K562 (cell line): Measurements from ENCODE around the gene MAGIX. TPM values are rescaled to one million over a fixed set of nuclear protein-coding genes. Genes with fewer than 3 reads are reported as not detected.
A peak's percentile ranks its signal among the peaks of the same experiment; 100 is the strongest.

Experiments used
- CCNT2 ChIP-seq: IDR thresholded peaks from 2 replicates; pipeline ENCODE4 v1.6.1; 2011; ENCODE audit warnings: borderline replicate concordance, low read depth, mild to moderate bottlenecking, moderate library complexity, mixed read lengths, low read length; ENCODE audit not compliant: insufficient read length; ENCODE audit errors: extremely low read depth
- CREB5 ChIP-seq: fragments of 250-450 bp; sonication (Bioruptor Pico); IDR thresholded peaks from 2 replicates; pipeline ENCODE4 v1.5.0; 2020; ENCODE audit warnings: mild to moderate bottlenecking
- ELF1 ChIP-seq: fragments of 200-800 bp; sonication (Bioruptor generic); IDR thresholded peaks from 2 replicates; pipeline ENCODE4 v1.6.1; 2016; ENCODE audit warnings: missing genetic modification characterization, missing compliant biosample characterization
- FOXK1 ChIP-seq: sonication (generic); formaldehyde crosslinking; IDR thresholded peaks from 2 replicates; pipeline ENCODE4 v1.8.0; 2022; ENCODE audit warnings: missing genetic modification reagents, mild to moderate bottlenecking, borderline replicate concordance
- HDGF ChIP-seq: fragments of 450-650 bp; IDR thresholded peaks from 2 replicates; pipeline ENCODE4 v1.6.1; 2016
- HMG20B ChIP-seq: fragments of 250-450 bp; sonication (Bioruptor Pico); IDR thresholded peaks from 2 replicates; pipeline ENCODE4 v1.5.0; 2021; ENCODE audit warnings: mild to moderate bottlenecking
- LARP7 ChIP-seq: fragments of 450-650 bp; IDR thresholded peaks from 2 replicates; pipeline ENCODE4 v1.6.1; 2016
- MTA3 ChIP-seq: fragments of 450-650 bp; formaldehyde crosslinking; IDR thresholded peaks from 2 replicates; pipeline ENCODE4 v1.6.1; 2017; ENCODE audit warnings: mild to moderate bottlenecking, borderline replicate concordance
- PREB ChIP-seq: sonication (generic); formaldehyde crosslinking; IDR thresholded peaks from 2 replicates; pipeline ENCODE4 v1.8.1; 2023; ENCODE audit warnings: mild to moderate bottlenecking, missing genetic modification reagents
- RBFOX2 ChIP-seq: fragments of 200-400 bp; formaldehyde crosslinking; IDR thresholded peaks from 2 replicates; pipeline ENCODE4 v1.6.1; 2017; ENCODE audit warnings: low read depth, mild to moderate bottlenecking, low read length, moderate library complexity
- SIRT6 ChIP-seq: IDR thresholded peaks from one replicate; pipeline ENCODE4 v1.6.1; 2012; ENCODE audit warnings: low read depth, mild to moderate bottlenecking, control low read depth, inconsistent platforms, low read length, moderate library complexity
- SMARCB1 ChIP-seq: IDR thresholded peaks from 2 replicates; pipeline ENCODE4 v1.6.1; 2011; ENCODE audit warnings: improper control_type of control experiment, low read depth; ENCODE audit not compliant: insufficient read length
- SRF ChIP-seq, 2 experiments: fragments of 250-450, 450-650 bp in 1 of 2; sonication (Bioruptor Pico) in 1 of 2; sonication (generic) in 1 of 2; formaldehyde crosslinking; IDR thresholded peaks; 2 replicates each; pipeline versions ENCODE4 v1.5.0 to v1.5.1; 2020 to 2022; ENCODE audit warnings: mild to moderate bottlenecking in 1 of 2, missing genetic modification reagents in 1 of 2
- TAF1 ChIP-seq: IDR thresholded peaks from 2 replicates; pipeline ENCODE4 v1.6.1; 2011; ENCODE audit warnings: mild to moderate bottlenecking, low read length, moderate library complexity; ENCODE audit not compliant: insufficient read depth, control insufficient read depth, severe bottlenecking; ENCODE audit errors: extremely low read depth
- TAF15 ChIP-seq: fragments of 200-400 bp; formaldehyde crosslinking; IDR thresholded peaks from 2 replicates; pipeline ENCODE4 v1.6.1; 2017; ENCODE audit warnings: mild to moderate bottlenecking, low read depth, low read length, moderate library complexity
- TBL1XR1 ChIP-seq, 2 experiments: IDR thresholded peaks; 2 replicates each; pipeline ENCODE4 v1.6.1; 2012; ENCODE audit warnings: improper control_type of control experiment in 2 of 2, low read length in 2 of 2, mild to moderate bottlenecking in 1 of 2
- ZNF146 ChIP-seq: IDR thresholded peaks from one replicate; pipeline ENCODE4 v1.6.1; 2018; ENCODE audit warnings: missing compliant biosample characterization; ENCODE audit not compliant: unreplicated experiment
- ZNF282 ChIP-seq: sonication (generic); formaldehyde crosslinking; IDR thresholded peaks from 2 replicates; pipeline ENCODE4 v1.8.1; 2023; ENCODE audit warnings: missing genetic modification reagents
- ZNF347 ChIP-seq: fragments of 450-650 bp; formaldehyde crosslinking; IDR thresholded peaks from 2 replicates; pipeline ENCODE4 v1.4.0; 2020; ENCODE audit warnings: low read depth, mild to moderate bottlenecking, moderate library complexity
- ZNF436 ChIP-seq: fragments of 250-450, 450-650 bp; sonication (Bioruptor Pico); formaldehyde crosslinking; IDR thresholded peaks from 2 replicates; pipeline ENCODE4 v1.7.0; 2020; ENCODE audit warnings: mild to moderate bottlenecking
- ZNF584 ChIP-seq: fragments of 200-800 bp; sonication (Bioruptor generic); IDR thresholded peaks from 2 replicates; pipeline ENCODE4 v1.6.1; 2016; ENCODE audit warnings: low read depth, mild to moderate bottlenecking, missing genetic modification characterization, missing compliant biosample characterization
- polyA plus RNA-seq, 8 experiments: library from polyadenylated mRNA; depleted of rRNA in 4 of 8; stranded (reverse) in 5 of 8; unstranded in 3 of 8; fragments of >200 nt; fragmentation: Nextera tagmentation in 2 of 8; fragmentation: Illumina TruSeq in 1 of 8; extraction: Ambion mirVana in 2 of 8; extraction: Trizol in 1 of 8; gene quantifications; 2 replicates each; pipeline versions ENCODE4 v1.2.1 to v1.2.3, GENCODE V29; 2011 to 2014; ENCODE audit warnings: inconsistent platforms in 1 of 8, missing spikeins in 1 of 8
- total RNA-seq, 7 experiments: library from RNA; depleted of rRNA in 6 of 7; stranded (reverse); fragments of >200 nt in 6 of 7; fragmentation: Illumina TruSeq in 2 of 7; extraction: Trizol in 2 of 7; gene quantifications; 2 replicates each; pipeline versions ENCODE4 v1.2.1 to v1.2.3, GENCODE V29; 2011 to 2021; ENCODE audit warnings: low replicate concordance in 1 of 7
- TF ChIP-seq, protein P1 (sequence below): fragments of 450-650 bp; formaldehyde crosslinking; IDR thresholded peaks from 2 replicates; pipeline ENCODE4 v1.4.0; 2020; ENCODE audit warnings: mild to moderate bottlenecking, moderate library complexity
- TF ChIP-seq, protein P2 (sequence below), 2 experiments: IDR thresholded peaks; 2 replicates each; pipeline ENCODE4 v1.6.1; 2012; ENCODE audit warnings: improper control_type of control experiment in 2 of 2, low read depth in 2 of 2, low read length in 2 of 2, borderline replicate concordance in 1 of 2

MAGIX gene
- total and polyA plus RNA-seq, 9 of the 15 experiments (the other 6 are each of a cell fraction or from before 2014, with no cell fraction given) = 0.08 to 3.5 (median 0.47) TPM

DNA sequence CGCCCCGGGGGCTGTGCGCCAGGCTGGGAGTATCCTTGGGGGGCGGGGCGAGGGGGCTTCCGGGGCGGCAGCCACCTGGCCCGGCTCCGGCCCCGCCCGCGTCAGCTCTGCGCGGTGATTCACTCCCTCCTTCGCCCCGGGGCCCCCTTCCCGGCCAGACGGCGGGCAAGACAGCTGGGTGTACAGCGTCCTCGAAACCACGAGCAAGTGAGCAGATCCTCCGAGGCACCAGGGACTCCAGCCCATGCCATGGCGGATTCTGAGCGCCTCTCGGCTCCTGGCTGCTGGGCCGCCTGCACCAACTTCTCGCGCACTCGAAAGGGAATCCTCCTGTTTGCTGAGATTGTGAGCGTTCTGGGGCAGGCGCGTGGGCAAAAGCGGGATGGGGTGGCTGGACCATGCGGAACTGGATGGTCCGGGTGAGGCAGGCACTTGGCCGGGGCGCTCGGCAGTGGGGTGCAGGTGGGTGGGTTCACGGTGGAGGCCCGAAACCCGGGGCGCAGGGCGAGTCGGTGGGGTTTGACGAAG is 9.3 kb downstream of the MAGIX start, which contains the start of gene PLP2 (continued):
- no peak for TF ChIP-seq SIRT6
- TF ChIP-seq PREB (CRISPR knock-in tag) = no peak
- TF ChIP-seq HMG20B = no peak
- TF ChIP-seq LARP7 = no peak
- no peak for TF ChIP-seq ZNF436 (CRISPR knock-in tag)
- TF ChIP-seq, protein P1, sequence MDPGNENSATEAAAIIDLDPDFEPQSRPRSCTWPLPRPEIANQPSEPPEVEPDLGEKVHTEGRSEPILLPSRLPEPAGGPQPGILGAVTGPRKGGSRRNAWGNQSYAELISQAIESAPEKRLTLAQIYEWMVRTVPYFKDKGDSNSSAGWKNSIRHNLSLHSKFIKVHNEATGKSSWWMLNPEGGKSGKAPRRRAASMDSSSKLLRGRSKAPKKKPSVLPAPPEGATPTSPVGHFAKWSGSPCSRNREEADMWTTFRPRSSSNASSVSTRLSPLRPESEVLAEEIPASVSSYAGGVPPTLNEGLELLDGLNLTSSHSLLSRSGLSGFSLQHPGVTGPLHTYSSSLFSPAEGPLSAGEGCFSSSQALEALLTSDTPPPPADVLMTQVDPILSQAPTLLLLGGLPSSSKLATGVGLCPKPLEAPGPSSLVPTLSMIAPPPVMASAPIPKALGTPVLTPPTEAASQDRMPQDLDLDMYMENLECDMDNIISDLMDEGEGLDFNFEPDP (CRISPR knock-in tag) = no peak
- no peak for TF ChIP-seq CREB5 (CRISPR knock-in tag)
- TF ChIP-seq ZNF347 = no peak
- TF ChIP-seq TBL1XR1 (IDR thresholded peaks at IDR 0.05; ENCODE audit: low read length in 2 of 2) = no peak
- TF ChIP-seq SMARCB1 = no peak
- TF ChIP-seq FOXK1 = no peak
- no peak for TF ChIP-seq ELF1 (tag)
- no peak for TF ChIP-seq ZNF282 (CRISPR knock-in tag)
- TF ChIP-seq CCNT2 = peak; percentile 16
- TF ChIP-seq TAF1 = no peak
- no peak for TF ChIP-seq ZNF584 (CRISPR knock-in tag)
- peak; percentile 84 for TF ChIP-seq RBFOX2
- 0 out of 2 replicates have a peak, but pooled peaks have one; percentile 17 for TF ChIP-seq MTA3
- no peak for TF ChIP-seq SRF (CRISPR knock-in tag; IDR thresholded peaks at IDR 0.05)
- no peak for TF ChIP-seq ZNF146 (CRISPR knock-in tag)
- no peak for TF ChIP-seq HDGF
- TF ChIP-seq TAF15 = no peak
- TF ChIP-seq, protein P2, sequence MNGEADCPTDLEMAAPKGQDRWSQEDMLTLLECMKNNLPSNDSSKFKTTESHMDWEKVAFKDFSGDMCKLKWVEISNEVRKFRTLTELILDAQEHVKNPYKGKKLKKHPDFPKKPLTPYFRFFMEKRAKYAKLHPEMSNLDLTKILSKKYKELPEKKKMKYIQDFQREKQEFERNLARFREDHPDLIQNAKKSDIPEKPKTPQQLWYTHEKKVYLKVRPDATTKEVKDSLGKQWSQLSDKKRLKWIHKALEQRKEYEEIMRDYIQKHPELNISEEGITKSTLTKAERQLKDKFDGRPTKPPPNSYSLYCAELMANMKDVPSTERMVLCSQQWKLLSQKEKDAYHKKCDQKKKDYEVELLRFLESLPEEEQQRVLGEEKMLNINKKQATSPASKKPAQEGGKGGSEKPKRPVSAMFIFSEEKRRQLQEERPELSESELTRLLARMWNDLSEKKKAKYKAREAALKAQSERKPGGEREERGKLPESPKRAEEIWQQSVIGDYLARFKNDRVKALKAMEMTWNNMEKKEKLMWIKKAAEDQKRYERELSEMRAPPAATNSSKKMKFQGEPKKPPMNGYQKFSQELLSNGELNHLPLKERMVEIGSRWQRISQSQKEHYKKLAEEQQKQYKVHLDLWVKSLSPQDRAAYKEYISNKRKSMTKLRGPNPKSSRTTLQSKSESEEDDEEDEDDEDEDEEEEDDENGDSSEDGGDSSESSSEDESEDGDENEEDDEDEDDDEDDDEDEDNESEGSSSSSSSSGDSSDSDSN (IDR thresholded peaks at IDR 0.05; ENCODE audit: borderline replicate concordance in 1 of 2, low read depth in 2 of 2, low read length in 2 of 2) = no peak
